Ramos (cell line): ENCODE data around the gene TNFAIP1.
"Not testable (repeated sequence)": the region's sequence is repeated elsewhere in the genome, so short reads cannot be mapped to it uniquely, and the experiment has no call there.

Source experiments
- in situ Hi-C: fragments of 300-500 bp; cut with MboI; formaldehyde crosslinking; loops from one replicate; pipeline ENCODE4 v1.14.3; 2022; ENCODE audit warnings: low sequenced_read_pairs; ENCODE audit not compliant: unreplicated experiment

TNFAIP1 gene

DNA sequence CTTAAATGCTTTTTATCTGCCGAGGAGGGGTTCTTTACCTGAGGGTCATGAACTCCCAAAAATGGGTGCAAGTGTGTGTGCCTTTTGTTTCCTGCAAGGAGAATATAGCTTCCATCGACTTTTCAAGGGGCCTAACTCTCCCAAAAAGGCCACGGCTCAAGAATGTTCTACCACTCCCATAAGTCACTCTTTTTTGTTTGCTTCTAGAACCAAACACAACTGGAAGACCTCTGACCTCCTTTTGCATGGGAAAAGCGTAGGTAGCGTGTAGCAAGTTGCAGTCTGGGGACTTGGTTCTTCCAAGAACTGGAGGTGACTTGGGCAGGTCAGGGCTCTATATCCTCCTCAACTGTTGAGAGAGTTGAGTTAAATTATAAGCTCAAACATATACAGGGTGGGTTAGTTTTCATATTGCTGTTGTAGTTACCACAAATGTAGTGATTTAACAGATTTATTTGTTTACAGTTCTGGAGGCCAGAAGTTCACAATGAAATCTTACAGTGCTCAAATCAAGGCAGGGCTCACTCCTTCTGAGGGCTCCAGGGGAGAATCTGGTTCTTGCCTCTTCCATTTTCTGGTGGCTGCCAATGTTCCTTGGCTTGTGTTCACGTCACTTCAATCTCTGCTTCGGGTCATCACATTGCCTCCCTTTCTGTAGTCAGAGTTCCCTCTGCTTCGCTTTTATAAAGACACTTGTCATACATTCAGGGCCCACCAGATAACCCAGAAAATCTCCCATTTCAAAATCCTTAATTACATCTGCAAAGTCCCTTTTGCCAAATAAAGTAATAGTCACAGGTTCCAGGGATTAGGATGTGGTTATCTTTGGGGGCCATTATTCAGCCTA, 15.1 kb upstream of the TNFAIP1 start:
- in situ Hi-C loops, result no loop called here

DNA sequence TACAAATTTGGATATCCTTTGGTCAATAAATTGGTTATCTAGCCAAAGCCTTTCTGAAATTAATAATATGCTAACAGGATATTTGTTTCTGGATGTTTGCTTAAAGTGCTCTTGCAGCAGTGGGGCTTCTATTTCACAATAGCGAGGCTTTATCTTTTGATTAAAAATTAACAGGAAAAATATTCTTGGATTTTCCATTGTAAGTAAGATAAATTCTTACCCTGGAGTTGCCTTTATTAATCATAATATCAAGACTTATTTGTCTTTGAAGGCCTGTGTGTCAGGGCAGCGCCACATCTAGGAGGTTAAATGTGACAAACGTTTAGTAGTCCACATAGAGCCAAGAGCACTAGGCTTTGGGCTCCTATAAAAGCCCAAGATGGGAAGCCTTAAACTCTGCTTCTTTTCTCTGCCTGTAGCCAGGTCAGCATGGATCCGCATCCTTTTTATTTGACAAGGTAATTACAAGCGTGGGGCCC, 11.3 kb upstream of the TNFAIP1 start:
- in situ Hi-C loops, result no loop called here

DNA sequence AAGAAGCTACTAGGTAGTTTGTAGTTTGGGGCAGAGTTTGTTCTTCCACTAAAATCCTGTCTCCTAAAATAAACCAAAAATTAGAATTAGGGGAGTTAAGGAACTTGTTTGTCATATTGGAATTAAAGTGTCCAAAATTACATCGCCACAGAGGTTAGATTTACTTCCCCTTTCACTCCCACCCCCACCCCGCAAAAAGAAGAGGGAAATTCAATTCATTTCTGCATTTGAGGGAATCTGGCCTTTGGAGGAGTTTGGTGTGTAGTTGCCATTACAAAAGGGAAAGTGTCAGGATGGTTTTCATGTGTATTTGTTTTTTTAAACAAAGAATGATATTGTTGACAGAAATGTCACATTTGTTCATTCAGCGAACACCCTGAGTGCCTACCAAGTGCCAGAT, 10.8 kb upstream of the TNFAIP1 start:
- in situ Hi-C loops, result no loop called here

DNA sequence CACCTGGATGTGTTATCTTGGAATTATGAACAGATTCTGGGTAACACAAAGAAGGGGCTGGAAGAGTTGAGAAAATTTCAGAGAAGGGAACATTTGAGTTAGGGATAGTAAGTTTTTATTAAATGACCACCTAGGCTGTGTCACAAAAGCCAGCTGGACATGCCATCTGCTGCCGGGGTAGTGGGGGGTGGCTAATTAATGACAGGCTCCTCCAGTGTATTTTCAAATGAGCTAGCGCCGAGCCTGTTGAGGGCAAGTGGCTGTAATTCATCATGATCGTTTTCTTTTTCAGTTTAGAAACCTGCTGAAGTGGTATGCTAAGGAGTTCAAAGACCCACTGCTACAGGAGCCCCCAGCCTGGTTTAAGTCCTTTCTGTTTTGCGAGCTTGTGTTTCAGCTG, 10.3 kb upstream of the TNFAIP1 start:
- in situ Hi-C loops, result no loop called here

DNA sequence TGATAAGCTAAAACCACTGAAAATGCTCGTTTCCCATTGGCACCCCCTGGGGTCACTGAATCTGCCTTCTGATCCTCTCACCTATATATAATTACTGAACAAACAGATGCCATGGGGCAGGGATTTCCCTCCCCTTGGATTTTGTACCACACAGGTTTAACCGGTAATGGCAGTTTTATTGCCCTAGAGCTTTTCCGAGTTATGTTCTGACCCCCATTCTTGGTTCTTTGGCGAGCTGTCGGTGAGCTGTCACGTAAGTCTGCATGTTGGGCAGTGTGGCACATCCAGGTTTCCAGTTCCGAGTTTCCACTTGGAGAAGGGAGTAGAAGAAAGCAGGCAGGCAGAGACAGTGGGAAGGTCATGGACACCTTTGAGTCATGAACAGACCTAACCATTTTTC, 9.4 kb upstream of the TNFAIP1 start:
- in situ Hi-C loops, result no loop called here

DNA sequence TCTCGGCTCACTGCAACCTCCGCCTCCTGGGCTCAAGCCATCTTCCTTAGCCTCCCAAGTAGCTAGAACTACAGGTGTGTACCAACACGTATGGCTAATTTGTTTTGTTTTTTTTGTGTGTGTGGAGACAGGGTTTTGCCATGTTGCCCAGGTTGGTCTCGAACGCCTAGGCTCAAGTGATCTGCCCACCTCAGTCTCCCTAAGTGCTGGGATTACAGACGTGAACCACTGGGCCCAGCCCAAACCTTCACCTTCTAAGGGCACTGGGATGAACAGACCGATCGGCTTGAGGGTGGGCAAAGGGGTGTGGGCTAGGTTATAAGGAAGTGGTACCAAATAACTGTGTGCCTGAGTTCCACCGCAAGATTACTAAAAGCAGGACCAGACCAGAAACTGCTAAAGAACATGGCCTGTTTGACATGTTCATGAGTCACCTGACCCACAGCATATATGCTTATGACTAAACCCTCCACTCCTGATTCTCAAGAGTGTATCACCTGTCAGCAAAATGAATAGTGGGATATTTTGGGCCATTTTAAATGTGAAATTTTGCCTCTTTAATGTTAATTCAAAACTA, 8.4 kb upstream of the TNFAIP1 start:
- in situ Hi-C loops, result no loop called here

DNA sequence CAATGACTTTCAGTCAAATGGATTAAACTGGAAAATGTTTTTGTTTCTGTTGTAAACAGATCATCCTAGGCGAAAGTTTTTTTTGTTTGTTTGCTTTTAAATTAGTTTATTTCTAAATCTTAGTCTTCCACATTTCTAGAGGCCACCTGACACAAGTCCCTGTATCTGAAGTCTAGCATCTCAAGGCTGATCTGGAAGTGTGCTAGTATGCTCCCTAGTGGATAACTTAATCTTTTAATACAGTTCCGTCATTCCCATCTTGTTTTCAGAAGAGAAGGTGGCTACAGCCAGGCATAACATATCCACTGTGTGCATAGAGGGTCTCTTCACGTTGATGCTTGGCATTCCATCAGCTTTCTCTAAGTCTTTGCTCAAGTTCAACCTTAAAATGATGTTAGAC, 7.9 kb upstream of the TNFAIP1 start:
- in situ Hi-C loops, result no loop called here

DNA sequence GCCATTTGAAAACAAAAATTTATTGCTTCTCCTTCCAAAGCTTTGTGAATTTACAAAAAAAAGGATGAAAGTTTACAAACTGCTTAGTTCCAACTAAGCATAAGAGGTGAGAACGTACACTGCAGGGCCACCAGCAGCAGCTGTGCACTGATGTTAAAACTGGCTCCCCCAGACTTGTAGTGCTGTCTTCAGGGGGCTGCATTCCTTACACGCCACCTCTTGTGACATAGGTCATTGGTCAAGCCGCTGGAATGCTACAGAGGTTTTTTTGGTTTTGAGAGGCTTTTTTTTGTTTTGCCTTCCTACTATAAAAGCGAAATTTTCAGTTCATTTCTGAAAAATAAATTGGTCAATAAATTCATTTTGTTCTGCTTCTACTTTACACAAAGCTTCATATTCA, 7.2 kb upstream of the TNFAIP1 start:
- in situ Hi-C loops, result no loop called here

DNA sequence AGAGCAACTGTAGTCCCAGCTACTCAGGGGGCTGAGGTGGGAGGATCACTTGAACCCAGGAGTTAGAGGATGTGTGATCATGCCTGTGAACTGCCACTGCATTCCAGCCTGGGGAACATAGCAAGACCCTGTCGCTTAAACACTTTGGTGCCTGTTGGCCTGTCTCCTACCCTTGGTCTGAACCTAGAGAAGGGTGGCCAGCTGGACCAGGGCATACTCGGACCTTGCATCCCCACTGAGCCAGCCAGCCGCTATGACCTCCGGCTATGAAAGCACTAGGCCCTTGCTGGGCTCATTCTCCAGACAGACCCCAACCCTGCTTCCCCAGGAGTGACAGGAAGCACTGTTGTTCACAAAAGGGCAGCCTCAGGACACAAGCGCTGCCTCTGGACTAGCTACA, 4.9 kb upstream of the TNFAIP1 start:
- in situ Hi-C loops, result no loop called here

DNA sequence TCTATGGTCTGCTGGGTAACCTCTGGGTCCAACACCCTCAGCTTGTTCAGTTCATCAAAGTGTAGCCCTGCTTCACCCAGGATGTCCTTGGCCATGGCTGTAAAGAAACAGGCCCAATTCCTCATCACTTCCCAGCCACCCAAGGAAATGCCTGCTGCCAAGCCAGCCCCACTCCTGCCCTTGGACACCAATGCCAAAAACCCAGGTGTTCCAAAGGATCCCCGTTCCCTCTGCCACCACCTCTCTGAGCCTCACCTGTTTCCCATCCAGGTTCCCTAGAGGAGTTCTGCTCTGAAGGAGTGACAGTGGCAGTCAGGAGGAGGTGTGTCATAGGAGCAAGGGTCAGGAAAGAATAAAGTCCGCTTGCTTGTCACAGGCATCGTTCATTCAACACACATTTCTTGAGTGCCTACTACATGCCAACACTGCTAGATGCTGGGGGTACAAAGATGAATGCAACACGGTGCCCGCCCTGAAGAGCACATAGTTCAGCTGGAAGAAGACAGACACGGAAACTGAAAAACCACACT, 3.6 kb upstream of the TNFAIP1 start:
- in situ Hi-C loops, result no loop called here

DNA sequence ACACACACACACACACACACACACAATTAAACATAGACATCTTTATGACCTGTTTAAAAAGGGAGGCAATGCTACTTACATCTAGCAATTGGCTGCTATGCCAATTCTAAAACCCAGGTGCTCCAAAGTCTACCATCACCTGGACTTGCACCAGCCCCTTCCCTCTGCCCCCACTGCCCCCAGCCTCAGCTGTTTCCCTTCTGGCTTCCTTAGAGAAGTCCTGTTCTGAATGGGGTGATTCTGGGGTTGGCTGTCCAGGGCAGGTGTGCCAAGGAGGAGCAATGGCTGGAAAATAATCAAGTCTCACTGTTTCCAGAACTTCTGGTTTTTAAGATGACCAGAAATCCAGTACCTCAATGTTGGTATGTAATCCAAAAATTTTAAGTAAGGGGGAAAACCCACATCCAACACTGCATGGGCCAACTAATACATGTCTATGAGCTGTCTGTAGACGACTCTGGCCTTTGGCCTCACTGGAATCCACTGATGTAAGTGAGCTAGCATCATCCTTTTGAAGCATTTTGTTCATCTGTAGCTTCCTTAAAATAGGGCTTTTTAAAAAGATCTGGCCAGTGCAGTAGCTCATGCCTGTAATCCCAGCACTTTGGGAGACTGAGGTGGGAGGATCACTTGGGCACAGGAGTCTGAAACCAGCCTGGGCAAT, 2.3 kb upstream of the TNFAIP1 start:
- in situ Hi-C loops, result no loop called here

DNA sequence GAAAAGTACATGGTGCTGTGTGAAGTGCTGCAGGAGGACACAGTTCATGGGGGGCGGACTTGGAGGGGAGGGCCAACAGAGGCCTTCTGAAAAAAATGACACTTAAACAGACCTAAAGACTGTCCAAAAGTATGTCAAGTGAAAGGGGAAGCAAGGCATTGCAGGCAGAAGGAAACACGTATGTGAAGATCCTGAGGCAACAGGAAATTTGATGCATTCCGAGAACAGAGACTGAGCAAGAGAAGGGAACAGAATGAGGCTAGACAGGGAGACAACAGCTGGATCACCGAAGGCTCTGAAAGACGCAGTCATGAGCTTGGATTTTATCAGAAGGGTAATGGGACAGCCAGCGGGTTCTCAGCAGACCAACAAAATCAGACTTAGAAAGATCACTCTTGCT, 1.4 kb upstream of the TNFAIP1 start:
- in situ Hi-C loops, result no loop called here

DNA sequence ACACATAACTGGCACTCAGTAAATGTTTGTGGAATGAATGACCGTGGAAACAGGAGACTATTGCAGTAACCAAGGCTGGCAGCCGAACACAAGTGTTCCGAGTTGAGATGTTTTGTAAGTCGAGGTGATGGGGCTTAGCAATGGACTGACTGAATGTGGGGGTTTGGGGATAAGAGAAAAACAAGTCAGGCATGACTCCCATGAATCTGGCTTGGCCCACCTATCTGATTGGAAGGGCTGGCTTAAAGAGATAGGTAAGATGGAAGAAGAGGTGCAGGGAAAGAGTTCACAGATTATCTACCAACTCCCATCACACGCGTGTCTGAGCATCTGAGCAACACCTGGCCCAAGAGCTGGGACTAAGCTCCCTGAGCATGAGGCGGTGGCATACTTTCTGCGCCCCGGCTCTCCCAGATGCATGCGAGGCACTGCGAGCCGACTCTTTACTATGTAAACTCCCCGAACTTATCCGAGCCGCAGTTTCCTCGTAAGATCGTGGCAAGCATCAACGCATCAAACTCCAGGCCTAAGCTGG, 828 bp upstream of the TNFAIP1 start:
- in situ Hi-C loops, result no loop called here

DNA sequence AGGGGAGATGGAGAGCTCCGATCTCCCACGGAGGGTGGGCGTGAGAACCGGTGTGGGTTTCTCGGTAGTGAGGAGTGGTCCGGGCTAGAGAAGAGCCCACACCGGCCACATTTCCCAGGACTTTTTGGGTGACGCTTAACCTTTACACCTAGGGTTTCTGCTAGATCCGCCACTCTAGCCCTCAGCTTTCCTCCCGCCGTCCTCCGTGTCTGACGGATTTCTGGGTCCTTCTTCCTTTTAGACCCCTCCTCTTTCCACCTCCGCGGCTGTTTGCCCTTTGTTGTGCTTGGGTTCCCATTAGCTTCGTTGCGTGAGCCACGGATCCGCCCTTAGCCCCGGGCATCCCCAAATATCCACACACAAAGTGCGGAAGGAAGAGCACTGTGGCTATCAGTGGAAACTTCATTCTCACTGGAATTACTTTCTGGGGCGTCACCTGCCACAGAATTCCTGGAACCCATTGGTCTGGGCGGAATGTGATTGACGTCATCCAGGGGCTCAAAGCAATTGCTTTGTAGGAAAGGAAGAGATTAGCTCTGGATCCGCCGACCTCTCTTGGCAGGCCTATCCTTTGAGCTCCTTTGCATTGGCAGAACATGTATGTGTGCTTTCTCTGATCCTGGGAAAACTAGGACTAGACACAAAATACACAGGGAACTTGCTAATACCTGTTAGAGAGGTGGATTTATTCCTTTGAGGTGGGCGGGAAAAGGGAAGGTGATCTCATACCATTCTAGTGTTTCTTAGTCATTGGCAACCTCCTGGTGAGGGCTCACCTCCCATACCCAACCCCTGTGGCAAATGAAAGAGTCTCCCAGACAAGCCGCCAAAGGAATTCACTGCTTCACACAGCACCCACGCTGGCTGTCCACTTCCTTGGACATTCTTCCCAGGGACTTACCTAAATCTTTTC, 654 bp downstream of the TNFAIP1 start:
- in situ Hi-C loops, result no loop called here

DNA sequence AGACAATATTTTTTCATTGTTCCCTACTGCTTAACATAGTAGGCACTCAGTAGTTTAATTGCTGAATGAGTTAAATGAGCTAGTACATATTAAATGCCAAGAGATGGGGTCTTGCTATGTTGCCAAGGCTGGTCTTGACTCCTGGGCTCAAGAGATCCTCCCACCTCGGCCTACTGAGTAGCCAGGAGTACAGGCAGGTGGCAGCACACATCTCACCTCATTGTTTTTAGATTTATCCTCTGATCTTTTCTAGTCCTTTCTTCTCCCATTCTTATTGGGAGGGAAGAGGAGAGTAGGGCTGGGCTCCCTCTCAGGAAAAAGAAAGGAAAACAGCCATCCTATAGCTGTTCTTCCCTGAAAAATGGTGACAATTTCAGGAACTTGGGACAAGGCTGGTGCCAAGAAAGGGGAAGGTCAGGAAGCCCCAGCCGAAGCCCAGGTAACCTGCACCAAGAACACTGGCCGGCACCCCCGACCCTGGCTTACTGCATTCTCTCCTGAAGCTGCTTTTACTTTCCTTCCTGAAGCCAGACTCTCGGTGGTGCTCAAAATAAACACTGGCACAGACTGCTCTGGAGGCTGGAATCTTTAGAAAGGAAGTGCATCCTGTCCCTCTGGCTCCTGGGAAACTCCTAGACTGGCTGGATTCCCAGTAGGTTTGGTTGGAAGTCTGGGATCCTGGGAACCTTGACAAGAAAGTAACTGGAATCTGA, 2.7 kb downstream of the TNFAIP1 start:
- in situ Hi-C loops, result no loop called here

DNA sequence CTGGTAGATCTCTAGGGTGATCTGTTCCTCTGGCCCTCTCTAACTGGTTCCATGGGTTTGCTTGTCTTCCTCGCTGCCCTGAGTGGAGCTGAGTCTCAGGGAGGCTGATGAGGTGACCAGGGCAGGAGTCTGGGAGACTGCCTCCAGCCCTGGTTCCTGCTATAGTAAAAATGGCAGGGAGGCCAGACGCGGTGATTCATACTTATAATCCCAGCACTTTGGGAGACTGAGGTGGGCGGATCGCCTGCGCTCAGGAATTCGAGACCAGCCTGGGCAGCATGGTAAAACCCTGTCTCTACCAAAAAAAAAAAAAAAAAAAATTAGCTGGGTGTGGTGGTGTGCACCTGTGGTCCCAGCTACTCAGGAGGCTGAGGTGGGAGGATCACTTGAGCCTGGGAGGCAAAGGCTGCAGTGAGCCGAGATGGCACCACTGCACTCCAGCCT, 3.2 kb downstream of the TNFAIP1 start:
- in situ Hi-C loops, result not testable (repeated sequence)

DNA sequence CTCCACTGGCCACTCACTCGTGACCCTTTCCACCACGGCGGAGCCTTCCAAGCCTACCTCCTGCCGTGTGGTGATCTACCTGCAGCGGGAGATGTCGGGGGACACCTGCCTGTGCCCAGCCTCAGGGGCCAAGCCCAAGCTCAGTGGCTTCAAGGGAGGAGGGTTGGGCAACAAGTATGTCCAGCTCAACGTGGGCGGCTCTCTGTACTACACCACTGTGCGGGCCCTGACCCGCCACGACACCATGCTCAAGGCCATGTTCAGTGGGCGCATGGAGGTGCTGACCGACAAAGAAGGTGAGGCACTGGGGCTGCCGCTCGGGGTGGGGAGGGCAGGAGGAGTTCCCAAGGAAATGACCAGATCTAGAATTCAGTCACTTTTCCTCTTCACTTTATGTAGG, 3.9 kb downstream of the TNFAIP1 start:
- in situ Hi-C loops, result no loop called here

DNA sequence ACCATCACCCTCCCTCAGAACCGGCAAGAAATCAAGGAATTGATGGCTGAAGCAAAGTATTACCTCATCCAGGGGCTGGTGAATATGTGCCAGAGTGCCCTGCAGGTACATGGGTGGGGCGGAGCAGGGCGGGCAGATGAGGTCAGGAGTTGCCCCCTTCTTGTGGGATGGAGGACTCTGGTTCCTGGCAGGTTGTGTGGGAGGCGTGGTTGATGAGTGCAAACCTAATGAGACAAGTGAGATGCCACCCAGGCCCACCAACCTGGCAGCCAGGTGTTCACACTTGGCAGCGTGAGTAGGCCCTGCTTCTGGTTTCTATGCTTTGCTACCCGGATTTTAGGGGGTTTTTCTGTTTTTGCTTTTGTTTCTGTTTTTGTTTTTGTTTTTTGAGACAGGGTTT, 4.8 kb downstream of the TNFAIP1 start:
- in situ Hi-C loops, result no loop called here

DNA sequence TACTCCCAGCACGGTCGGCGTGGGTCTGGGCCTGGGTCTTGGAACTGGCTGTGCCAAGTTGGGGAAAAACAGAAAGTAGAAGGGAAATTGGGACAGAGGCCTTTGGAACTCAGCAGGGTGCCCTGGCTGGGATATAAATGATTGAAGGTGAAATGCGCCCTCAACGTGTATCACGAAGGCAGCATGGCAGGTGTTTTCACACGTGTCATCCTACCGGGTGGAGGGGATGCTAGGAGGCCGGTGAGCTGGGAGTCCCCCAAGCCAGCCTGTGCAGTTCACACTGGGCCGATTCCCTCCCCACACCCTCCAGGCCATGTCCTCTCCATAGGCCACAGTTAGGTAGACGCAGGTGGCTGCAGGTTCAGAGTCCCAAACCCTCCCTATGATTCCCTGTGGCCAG, 6.0 kb downstream of the TNFAIP1 start:
- in situ Hi-C loops, result no loop called here
